NCI-H2171 (cell line): ENCODE measurements around the gene ZIC2.
"Not testable (repeated sequence)": the region's sequence is repeated elsewhere in the genome, so short reads cannot be mapped to it uniquely, and the experiment has no call there.

Source experiments
- DNase-seq: peaks from one replicate; lab custom pipeline; 2025; lab: John Stamatoyannopoulos, UW

ZIC2 gene

DNA sequence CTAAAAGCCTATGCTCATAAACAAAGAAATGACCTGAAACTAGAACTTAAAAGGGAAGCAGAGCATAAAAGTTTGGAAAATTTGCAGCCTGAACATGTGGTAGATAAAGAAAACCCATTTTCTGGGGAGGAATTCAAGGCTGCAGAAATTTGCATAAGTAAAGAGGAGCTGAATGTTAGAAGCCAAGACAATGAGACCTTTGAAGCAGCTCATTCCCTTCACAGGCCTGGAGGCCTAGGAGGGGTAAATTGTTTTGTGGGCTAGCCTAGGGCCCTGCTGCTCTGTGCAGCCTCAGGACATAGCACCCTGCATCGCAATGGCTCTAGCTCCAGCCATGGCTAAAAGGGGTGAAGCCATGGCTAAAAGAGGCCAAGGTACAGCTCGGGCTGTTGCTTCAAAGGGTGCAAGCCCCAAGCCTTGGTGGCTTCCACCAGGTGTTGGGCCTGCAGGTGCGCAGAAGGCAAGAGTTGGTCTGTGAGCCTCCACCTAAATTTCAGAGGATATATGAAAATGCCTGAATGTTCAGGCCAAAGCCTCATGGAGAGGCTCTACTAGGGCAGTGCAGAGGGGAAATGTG lies 38.3 kb downstream of the ZIC2 start:
- no peak for DNase-seq

DNA sequence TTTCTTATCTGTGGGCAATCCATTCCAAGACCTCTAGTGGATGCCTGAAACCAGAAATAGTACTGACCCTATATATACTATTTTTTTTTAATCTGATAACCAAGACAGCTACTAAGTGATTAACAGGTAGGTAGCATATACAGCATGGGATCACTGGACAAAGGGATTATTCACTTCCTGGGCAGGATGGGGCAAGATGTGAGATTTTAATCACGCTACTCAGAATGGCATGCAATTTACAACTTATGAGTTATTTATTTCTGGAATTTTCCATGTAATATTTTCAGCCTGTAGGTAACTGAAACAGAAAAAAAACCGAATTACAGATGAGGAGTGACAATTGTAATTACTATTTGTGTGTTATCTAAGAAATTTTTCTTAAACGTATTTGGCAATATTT lies 41.2 kb downstream of the ZIC2 start:
- DNase-seq, result no peak

DNA sequence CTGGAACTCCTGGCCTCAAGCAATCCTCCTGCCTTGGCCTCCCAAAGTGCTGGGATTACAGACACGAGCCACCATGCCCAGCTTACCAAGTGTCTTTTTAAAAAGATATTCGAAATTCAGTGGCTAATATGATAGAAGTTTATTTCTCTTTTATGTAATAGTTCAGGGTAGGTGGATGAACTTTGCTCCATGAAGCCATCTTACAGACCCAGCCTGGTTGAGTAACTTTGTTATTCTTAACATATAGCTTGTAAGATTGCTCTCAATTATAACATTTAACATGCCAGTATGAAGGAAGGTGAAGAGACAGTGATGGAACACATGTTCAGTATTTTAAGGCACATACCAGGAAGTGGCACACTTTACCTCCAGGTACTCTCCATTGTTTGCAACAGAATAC lies 42.4 kb downstream of the ZIC2 start:
- no peak for DNase-seq

DNA sequence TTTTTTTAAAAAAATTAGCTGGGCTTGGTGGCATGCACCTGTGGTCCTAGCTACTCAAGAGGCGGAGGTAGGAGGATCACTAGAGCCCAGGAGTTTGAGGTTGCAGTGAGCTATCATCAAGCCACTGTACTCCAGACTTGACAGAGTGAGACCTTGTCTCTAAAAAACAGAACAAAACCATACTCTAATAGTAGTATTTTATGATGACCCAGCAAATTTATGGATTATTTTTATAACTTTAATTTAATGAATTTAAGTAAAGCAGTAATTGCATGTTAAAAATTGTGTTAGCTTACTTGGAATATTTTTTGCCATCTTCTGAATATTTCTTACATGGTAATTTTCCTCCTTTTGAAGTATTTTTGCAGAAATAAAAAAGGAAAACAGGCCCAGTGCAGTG lies 48.3 kb downstream of the ZIC2 start:
- DNase-seq, result no peak

DNA sequence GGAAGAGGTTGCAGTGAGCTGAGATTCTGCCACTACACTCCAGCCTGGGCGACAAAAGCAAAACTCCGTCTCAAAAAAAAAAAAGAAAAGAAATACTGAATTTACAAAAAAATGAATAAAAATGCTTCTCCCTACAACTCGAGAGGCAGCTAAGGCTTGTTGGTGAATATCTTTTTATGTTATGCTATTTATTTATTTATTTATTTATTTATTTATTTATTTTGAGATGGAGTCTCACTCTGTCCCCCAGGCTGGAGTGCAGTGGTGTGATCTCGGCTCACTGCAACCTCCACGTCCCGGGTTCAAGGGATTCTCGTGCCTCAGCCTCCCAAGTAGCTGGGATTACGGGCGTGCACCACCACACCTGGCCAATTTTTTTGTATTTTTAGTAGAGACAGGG lies 51.1 kb downstream of the ZIC2 start:
- not testable (repeated sequence) for DNase-seq

DNA sequence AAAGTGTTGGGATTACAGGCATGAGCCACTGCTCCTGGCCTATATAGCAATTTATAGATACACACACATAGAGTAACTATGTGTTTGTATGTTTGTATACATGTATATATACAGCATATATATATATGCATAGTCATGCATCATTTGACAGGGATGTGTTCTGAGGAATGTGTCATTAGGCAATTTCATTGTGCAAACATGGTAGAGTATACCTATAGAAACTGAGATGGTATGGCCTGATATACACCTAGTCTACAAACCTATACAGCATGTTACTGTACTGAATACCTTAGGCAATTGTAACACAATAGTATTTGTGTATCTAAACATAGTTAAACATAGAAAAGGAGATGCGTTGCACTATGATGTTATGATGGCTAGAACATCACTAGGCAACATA lies 54.4 kb downstream of the ZIC2 start:
- DNase-seq, result no peak
